OCI-LY3 (cell line): ENCODE measurements around the gene JAG2.

ENCODE experiments used
- CTCF ChIP-seq: fragments of 200-600, 300-600 bp; sonication (generic); IDR thresholded peaks from 2 replicates; pipeline ENCODE4 v1.5.1; 2014; ENCODE audit warnings: antibody characterized with exemption, low read length, low read depth
- EZH2phosphoT487 ChIP-seq: fragments of 200-600 bp; shearing (Covaris generic); IDR thresholded peaks from 2 replicates; pipeline ENCODE4 v1.6.1; 2018; ENCODE audit warnings: antibody characterized with exemption, mixed run types, low read depth

- no peak for TF ChIP-seq CTCF
- no peak for TF ChIP-seq EZH2phosphoT487
Measured at GRCh38 chr14:105119408-105120025, 49.1 kb downstream of the JAG2 start.
